HG02759 (cell line): ENCODE results near the gene ENTPD2.
"Not testable (repeated sequence)": the region's sequence is repeated elsewhere in the genome, so short reads cannot be mapped to it uniquely, and the experiment has no call there.

Source experiments
- ATAC-seq: cut with Tn5 transposase; IDR thresholded peaks from one replicate; pipeline ENCODE4 v1.9.1; 2021; ENCODE audit warnings: mild to moderate bottlenecking, moderate library complexity; ENCODE audit not compliant: unreplicated experiment

ENTPD2 gene

GRCh38 chr9:137048655-137049543 is 5.0 kb downstream of the ENTPD2 start:
- no peak for ATAC-seq

- no peak for ATAC-seq
Observed at GRCh38 chr9:137046088-137046787, 7.6 kb downstream of the ENTPD2 start, which contains the start of gene NPDC1. NPDC1 (minus strand) TSS chr9:137046177; CDS start chr9:137045989, 188 bp downstream.

GRCh38 chr9:137045294-137046087 is 8.4 kb downstream of the ENTPD2 start:
- ATAC-seq, result no peak

- ATAC-seq, result no peak
Observed at GRCh38 chr9:137044502-137045177, 9.2 kb downstream of the ENTPD2 start.

GRCh38 chr9:137044037-137044436 is 9.8 kb downstream of the ENTPD2 start:
- no peak for ATAC-seq

GRCh38 chr9:137042751-137043727 is 10.8 kb downstream of the ENTPD2 start:
- ATAC-seq, result no peak

- no peak for ATAC-seq
Observed at GRCh38 chr9:137041124-137041523, 12.7 kb downstream of the ENTPD2 start.

- no peak for ATAC-seq
Observed at GRCh38 chr9:137040568-137040967, 13.3 kb downstream of the ENTPD2 start.

- no peak for ATAC-seq
Observed at GRCh38 chr9:137039611-137040366, 14.1 kb downstream of the ENTPD2 start.

GRCh38 chr9:137038916-137039315 is 14.9 kb downstream of the ENTPD2 start:
- no peak for ATAC-seq

- ATAC-seq, result no peak
Observed at GRCh38 chr9:137037483-137037882, 16.4 kb downstream of the ENTPD2 start.

- no peak for ATAC-seq
Observed at GRCh38 chr9:137037035-137037434, 16.8 kb downstream of the ENTPD2 start.

GRCh38 chr9:137035937-137036336 is 17.9 kb downstream of the ENTPD2 start:
- no peak for ATAC-seq

- no peak for ATAC-seq
Observed at GRCh38 chr9:137035507-137035834, 18.4 kb downstream of the ENTPD2 start.

GRCh38 chr9:137034709-137035506 is 19.0 kb downstream of the ENTPD2 start:
- peak; percentile 64 for ATAC-seq

GRCh38 chr9:137034039-137034708 is 19.7 kb downstream of the ENTPD2 start:
- ATAC-seq, result peak; percentile 16

- ATAC-seq, result not testable (repeated sequence)
Observed at GRCh38 chr9:137033481-137033880, 20.4 kb downstream of the ENTPD2 start.
